NCI-H187 (cell line): ENCODE measurements around the gene TMEM273.

Experiments
- DNase-seq, 2 experiments: peaks; one replicate each; lab custom pipeline; 2025; lab: John Stamatoyannopoulos, UW

Gene TMEM273

DNA sequence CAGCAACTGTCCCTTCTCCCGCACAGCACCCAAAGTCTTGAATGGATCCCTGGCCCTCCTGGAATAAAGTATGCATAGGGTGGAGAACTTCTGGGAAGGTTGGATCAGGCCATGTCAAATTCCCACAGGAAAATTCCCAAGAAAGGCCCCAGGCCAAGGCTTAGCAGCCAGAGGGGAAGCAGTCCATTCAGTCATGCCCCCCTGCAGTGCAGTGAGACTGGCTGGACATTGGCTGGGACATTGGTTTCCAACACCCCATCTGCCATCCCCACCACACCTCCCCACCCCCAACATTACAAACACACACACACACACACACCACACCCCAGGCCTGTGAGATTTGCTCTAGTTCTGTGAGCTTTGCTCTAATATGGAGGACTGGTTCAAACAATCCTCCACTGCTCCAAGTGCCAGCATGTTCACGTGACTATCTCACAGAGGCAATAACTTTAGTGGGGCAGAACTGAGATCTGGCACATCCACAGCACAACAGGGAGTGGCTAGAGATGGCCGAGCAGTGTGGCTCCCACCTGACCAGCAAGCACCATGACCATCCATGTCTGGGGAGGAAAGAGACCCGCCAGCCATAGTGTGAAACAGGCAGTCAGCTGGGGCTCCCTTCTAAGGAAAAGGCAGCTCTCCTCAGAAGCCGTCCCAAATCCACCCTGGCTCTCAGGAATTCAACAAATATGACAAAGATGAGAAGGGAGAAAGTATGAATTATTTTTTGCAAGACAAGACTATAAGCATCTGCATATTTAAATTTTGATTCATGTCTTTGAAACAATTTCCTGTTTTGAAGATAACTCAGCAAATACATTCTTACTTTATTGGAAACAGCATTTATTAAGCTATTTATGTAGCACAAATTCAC is 47.6 kb downstream of the TMEM273 start:
- DNase-seq = no peak

DNA sequence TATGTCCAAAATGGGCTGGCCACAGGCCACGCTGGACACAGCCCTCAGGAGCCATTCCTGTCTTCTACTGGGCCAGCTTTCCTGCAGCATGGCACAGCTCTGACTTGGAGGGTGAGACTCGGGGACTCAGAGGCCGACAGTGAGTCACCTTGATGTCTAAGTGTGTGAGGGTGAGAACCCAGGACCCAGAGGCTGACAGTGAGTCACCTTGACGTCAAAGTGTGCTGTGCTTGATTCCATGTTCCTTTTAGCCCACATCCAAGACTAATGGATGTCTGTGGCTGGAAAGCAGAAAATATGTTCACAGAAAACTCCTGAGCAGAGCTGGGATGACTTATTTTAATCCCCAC is 48.4 kb downstream of the TMEM273 start:
- DNase-seq = no peak

GRCh38 chr10:49139028-49139845 is 49.0 kb downstream of the TMEM273 start:
- DNase-seq = no peak

DNA sequence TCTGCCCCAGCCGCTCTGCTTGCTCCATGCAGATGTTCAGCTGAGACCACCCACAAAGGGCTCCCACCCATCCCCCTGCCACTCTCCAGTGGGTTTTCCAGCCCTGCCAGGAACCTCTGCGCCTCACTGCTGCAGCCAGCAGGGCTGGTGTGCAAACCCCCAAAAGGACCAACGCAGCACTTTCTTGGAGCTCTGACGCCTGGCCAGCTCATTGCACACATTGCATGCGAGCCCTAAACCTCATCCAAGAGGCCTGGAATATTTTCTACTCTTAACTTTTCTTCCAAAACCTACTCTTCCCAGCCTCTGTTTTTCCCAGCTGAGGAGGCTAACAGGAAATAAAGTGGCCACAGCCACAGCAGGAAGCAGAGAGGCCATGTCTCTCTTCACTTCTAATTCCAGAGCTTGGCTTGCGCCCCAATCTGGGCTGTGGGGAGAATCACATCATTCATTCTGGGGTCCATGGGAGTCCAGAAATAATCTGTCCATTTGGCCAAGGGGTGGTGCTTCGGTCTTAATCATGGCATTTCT is 49.8 kb downstream of the TMEM273 start:
- no peak for DNase-seq

- no peak for DNase-seq
Measured at GRCh38 chr10:49136525-49136924, 51.7 kb downstream of the TMEM273 start.

DNA sequence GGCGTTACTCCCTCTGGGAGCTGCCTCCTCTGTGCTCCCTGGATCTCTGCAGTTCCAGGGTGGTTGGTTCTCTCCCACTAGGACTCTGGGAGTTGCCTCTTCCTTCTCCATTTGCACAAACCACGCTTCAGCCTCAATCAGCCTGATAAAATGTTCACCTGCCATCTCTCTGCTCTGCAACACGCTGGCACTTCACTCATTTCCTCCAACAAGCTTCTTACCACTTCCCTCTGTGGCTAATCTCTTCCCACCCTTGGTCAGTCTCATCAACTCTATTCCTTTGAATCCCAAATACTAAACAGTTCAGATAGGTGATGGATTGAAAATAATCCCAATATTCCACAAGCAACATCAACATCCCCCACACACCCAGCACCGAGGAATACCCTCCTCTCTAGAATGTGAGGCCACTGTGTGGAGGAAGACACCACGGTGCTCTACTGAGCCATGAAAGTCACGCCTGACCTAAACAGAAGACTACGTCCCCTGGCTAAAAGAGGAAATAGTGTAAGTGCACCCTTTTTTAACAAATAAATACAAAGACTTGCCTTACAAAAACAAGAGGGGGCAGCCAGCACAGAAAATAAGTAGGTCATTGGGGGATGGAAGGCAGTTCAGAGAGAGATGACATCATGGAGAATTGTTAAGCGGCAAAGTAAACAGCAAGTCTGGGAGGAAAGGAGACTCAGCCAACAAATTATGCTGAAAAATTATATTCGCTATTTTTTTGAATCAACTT is 52.4 kb downstream of the TMEM273 start:
- no peak for DNase-seq

DNA sequence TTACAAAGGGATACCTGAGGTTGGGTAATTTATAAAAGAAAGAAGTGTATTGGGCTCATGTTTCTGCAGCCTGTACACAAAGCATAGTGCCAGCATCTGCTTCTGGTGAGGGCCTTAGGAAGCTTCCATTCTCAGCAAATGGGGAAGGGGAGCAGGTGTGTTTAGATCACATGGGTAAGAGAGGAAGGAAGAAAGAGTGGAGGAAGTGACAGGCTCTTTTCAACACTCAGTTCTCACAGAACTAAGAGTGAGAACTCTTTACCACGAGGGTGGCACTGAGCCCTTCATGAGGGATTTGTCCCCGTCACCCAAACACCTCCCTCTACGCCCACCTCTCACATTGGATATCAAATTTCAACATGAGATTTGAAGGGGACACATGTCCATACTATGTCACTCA is 53.9 kb downstream of the TMEM273 start:
- no peak for DNase-seq

GRCh38 chr10:49133706-49134248 is 54.4 kb downstream of the TMEM273 start, which contains the start of gene FAM170B:
FAM170B (minus strand) TSS chr10:49134021; CDS start chr10:49133918, 103 bp downstream.
- no peak for DNase-seq

- DNase-seq = no peak
Measured at GRCh38 chr10:49132362-49132737, 55.8 kb downstream of the TMEM273 start.

GRCh38 chr10:49131507-49132361 is 56.5 kb downstream of the TMEM273 start:
- no peak for DNase-seq

DNA sequence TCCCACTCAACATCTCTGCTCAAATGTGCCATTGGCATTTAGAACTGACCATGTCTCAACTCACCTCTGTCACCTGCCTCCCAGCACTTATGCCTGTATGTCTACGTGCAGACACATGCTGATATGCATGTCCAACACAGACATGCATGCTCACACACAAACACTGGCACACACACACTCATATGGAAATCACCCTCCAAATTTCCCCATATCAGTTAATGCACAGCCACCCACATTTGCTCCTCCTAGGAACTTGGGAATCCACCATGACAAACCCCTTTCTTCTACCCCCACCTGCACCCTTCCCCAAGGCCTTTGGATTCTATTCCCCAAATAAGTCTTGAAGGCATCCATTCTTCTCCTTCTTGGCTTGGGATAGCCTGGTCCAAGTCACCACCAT is 58.8 kb downstream of the TMEM273 start:
- no peak for DNase-seq

- DNase-seq = no peak
Measured at GRCh38 chr10:49128854-49129253, 59.3 kb downstream of the TMEM273 start.

GRCh38 chr10:49123981-49124950 is 63.9 kb downstream of the TMEM273 start:
- DNase-seq = no peak

- DNase-seq = no peak
Measured at GRCh38 chr10:49120911-49121310, 67.3 kb downstream of the TMEM273 start.

DNA sequence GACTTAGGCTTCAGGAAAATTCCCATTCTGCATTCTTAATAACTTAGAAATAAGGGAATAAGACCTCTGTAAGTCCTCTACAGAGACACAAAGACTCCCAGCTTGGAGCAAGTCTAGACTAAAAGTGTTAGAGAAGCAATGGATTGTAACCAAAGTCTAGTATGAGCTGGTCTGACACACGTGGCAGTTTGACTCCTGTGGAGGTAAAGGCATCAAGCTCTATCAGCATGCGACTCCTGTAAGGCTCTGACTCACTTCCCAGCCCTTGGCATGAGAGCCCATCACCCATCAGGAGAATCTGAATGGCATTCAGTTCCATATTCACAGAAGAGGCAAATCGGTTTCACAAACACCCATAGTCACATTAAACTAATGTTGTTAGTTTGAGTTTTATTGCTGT is 68.4 kb downstream of the TMEM273 start:
- no peak for DNase-seq

DNA sequence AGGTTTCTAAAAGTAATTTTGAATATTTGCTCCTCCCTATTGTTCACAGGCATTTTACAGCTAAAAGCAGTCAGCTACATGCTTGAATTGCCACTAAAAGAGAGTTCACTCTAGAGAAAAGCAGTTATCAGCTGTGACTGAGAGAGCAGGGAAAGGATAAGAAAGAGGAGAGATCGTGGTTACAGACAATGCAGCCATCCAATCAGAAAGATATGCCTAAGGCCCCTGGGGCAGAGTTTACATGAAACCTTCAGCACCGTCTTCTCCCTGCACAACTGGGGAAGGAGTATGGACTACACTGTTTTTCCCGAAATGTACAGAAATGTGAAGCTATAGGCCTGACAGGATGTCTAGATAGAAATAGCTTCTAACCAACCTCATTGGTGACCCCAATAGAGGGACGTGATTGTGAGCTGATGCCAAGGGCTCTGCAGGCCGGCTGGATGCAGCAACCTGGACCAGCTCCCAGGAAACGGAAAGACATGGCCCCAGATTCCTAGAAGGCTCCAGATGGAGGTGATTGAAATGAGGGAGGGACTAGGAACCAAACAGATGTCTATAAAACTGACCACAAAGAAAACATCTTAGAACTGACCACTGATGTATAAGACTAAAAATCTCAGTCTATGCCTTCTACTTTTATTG is 69.6 kb downstream of the TMEM273 start:
- no peak for DNase-seq

- no peak for DNase-seq
Measured at GRCh38 chr10:49117376-49118070, 70.7 kb downstream of the TMEM273 start.

- DNase-seq = no peak
Measured at GRCh38 chr10:49116509-49117375, 71.4 kb downstream of the TMEM273 start.
